Measurements from ENCODE around the gene ZBTB4.
"Not testable (repeated sequence)": the region's sequence is repeated elsewhere in the genome, so short reads cannot be mapped to it uniquely, and the experiment has no call there.

GRCh38 chr17:7481842-7482741 is 2.7 kb upstream of the ZBTB4 start:
- not testable (repeated sequence) for TF ChIP-seq CTCF, POLR2A (IDR thresholded peaks at IDR 0.05)
